H1 (cell line): Measurements from ENCODE around the gene RAB11FIP3. TPM values are rescaled to one million over a fixed set of nuclear protein-coding genes. Genes with fewer than 3 reads are reported as not detected.

Source experiments
- CTCF ChIA-PET: fragments of 300-600 bp; sonication (Branson Sonifier 250); formaldehyde crosslinking; loops from one replicate; lab custom pipeline; 2021; ENCODE audit not compliant: partially characterized antibody; lab: Charles Lee
- POLR2A ChIA-PET: fragments of 300-600 bp; sonication (Branson Sonifier 250); formaldehyde crosslinking; loops from one replicate; lab custom pipeline; 2021; ENCODE audit warnings: inconsistent platforms; ENCODE audit not compliant: partially characterized antibody; lab: Charles Lee
- DNase-seq, 2 experiments: peaks; one replicate each; pipeline versions ENCODE4 v3.0.0 to v3.0.0-alpha.2; 2010 to 2022; ENCODE audit warnings: low spot score in 2 of 2, low read depth in 1 of 2, mixed read lengths in 1 of 2
- FAIRE-seq: peaks from 2 replicates; lab custom pipeline; 2011; peaks lifted over from hg19 to GRCh38; lab: Jason Lieb, UNC
- H2AFZ ChIP-seq: 2 replicates; pipeline ENCODE4 v1.8.1; 2012; ENCODE audit warnings: low read length, inconsistent platforms
- H2AK5ac ChIP-seq: 2 replicates; pipeline ENCODE4 v1.6.1; 2013; ENCODE audit warnings: low read depth, low read length
- H2BK120ac ChIP-seq: replicated peaks from 2 replicates; pipeline ENCODE3; 2013; ENCODE audit warnings: low read depth, low read length, inconsistent platforms
- H2BK12ac ChIP-seq: 2 replicates; pipeline ENCODE4 v1.6.1; 2013; ENCODE audit warnings: low read depth, low read length
- H2BK15ac ChIP-seq: 2 replicates; pipeline ENCODE4 v1.6.1; 2013; ENCODE audit warnings: low read length
- H2BK20ac ChIP-seq: 2 replicates; pipeline ENCODE4 v1.6.1; 2013; ENCODE audit warnings: low read length
- H2BK5ac ChIP-seq: 2 replicates; pipeline ENCODE4 v1.6.1; 2013; ENCODE audit warnings: low read depth, low read length
- H3K14ac ChIP-seq: 2 replicates; pipeline ENCODE4 v1.6.1; 2013; ENCODE audit warnings: inconsistent platforms; ENCODE audit not compliant: insufficient read length
- H3K18ac ChIP-seq: 2 replicates; pipeline ENCODE4 v1.6.1; 2013; ENCODE audit warnings: low read length; ENCODE audit errors: extremely low read depth
- H3K23ac ChIP-seq: 2 replicates; pipeline ENCODE4 v1.6.1; 2013; ENCODE audit warnings: inconsistent platforms; ENCODE audit not compliant: insufficient read length
- H3K23me2 ChIP-seq: 2 replicates; pipeline ENCODE4 v1.6.1; 2013; ENCODE audit warnings: low read depth, low read length
- H3K27ac ChIP-seq: 2 replicates; pipeline ENCODE4 v1.6.1; 2011; ENCODE audit warnings: low read depth, low read length, inconsistent platforms
- H3K27me3 ChIP-seq, 4 experiments: replicated peaks in 1 of 4; 1 replicate in 1 of 4; 2 replicates in 3 of 4; pipeline versions ENCODE4 v1.6.1 to v1.8.1; 2011 to 2013; ENCODE audit warnings: low read length in 3 of 4, mild to moderate bottlenecking in 3 of 4, inconsistent platforms in 2 of 4, mixed read lengths in 2 of 4, moderate library complexity in 1 of 4; ENCODE audit not compliant: control insufficient read depth in 3 of 4, insufficient read depth in 3 of 4; ENCODE audit errors: extremely low read depth in 1 of 4
- H3K36me3 ChIP-seq, 4 experiments: 2 replicates each; pipeline versions ENCODE4 v1.6.1 to v1.8.1; 2011 to 2013; ENCODE audit warnings: mild to moderate bottlenecking in 4 of 4, low read length in 3 of 4, moderate library complexity in 2 of 4, control low read depth in 1 of 4, inconsistent platforms in 1 of 4; ENCODE audit not compliant: insufficient read depth in 4 of 4, control insufficient read depth in 2 of 4
- H3K4ac ChIP-seq: replicated peaks from 2 replicates; pipeline ENCODE3; 2013; ENCODE audit warnings: low read length, low read depth, mixed read lengths, inconsistent platforms; ENCODE audit not compliant: insufficient read length
- H3K4me1 ChIP-seq, 4 experiments: replicated peaks in 1 of 4; 1 replicate in 1 of 4; 2 replicates in 3 of 4; pipeline versions ENCODE4 v1.6.1 to v1.8.1; 2011 to 2013; ENCODE audit warnings: low read length in 3 of 4, inconsistent platforms in 2 of 4, mixed read lengths in 1 of 4; ENCODE audit not compliant: insufficient read depth in 4 of 4, control insufficient read depth in 3 of 4
- H3K4me2 ChIP-seq, 2 experiments: 2 replicates each; pipeline versions ENCODE4 v1.6.1 to v1.8.1; 2011 to 2013; ENCODE audit warnings: low read depth in 2 of 2, low read length in 2 of 2, control low read depth in 1 of 2, inconsistent platforms in 1 of 2, mild to moderate bottlenecking in 1 of 2; ENCODE audit not compliant: insufficient read depth in 1 of 2
- H3K4me3 ChIP-seq, 4 experiments: fragments of 200-600, 300-600 bp in 1 of 4; sonication (generic), shearing (Covaris generic), sonication (Bioruptor Twin) in 1 of 4; 2 replicates each; pipeline versions ENCODE4 v1.5.1 to v1.8.1; 2011 to 2016; ENCODE audit warnings: low read length in 4 of 4, low read depth in 3 of 4, control low read depth in 2 of 4, inconsistent platforms in 2 of 4, mild to moderate bottlenecking in 2 of 4, mixed read lengths in 1 of 4, moderate library complexity in 1 of 4; ENCODE audit not compliant: insufficient read depth in 2 of 4; ENCODE audit errors: extremely low read depth in 1 of 4
- H3K56ac ChIP-seq: replicated peaks from 2 replicates; pipeline ENCODE3; 2013; ENCODE audit warnings: low read depth, mild to moderate bottlenecking, mixed read lengths, low read length, inconsistent platforms; ENCODE audit not compliant: insufficient read length
- H3K79me1 ChIP-seq: 2 replicates; pipeline ENCODE4 v1.6.1; 2013; ENCODE audit warnings: low read depth, low read length, control low read depth
- H3K79me2 ChIP-seq, 2 experiments: 2 replicates each; pipeline versions ENCODE4 v1.6.1 to v1.8.1; 2012 to 2013; ENCODE audit warnings: low read length in 2 of 2, mild to moderate bottlenecking in 2 of 2, inconsistent platforms in 1 of 2; ENCODE audit not compliant: insufficient read depth in 2 of 2, control insufficient read depth in 1 of 2
- H3K9ac ChIP-seq, 4 experiments: replicated peaks in 1 of 4; 1 replicate in 1 of 4; 2 replicates in 3 of 4; pipeline versions ENCODE4 v1.6.1 to v1.8.1; 2011 to 2013; ENCODE audit warnings: low read depth in 3 of 4, low read length in 3 of 4, control low read depth in 2 of 4, mild to moderate bottlenecking in 2 of 4, moderate library complexity in 2 of 4, inconsistent platforms in 1 of 4; ENCODE audit errors: extremely low read depth in 1 of 4
- H3K9me3 ChIP-seq, 2 experiments: 2 replicates each; pipeline versions ENCODE4 v1.6.1 to v1.8.1; 2012 to 2013; ENCODE audit warnings: mild to moderate bottlenecking in 2 of 2, moderate library complexity in 2 of 2, control low read depth in 1 of 2, inconsistent platforms in 1 of 2, low read depth in 1 of 2, low read length in 1 of 2, mixed read lengths in 1 of 2; ENCODE audit not compliant: insufficient read depth in 2 of 2
- H4K20me1 ChIP-seq, 2 experiments: replicated peaks in 1 of 2; 2 replicates each; pipeline versions ENCODE3 to v1.8.1; 2011 to 2013; ENCODE audit warnings: inconsistent platforms in 2 of 2, low read length in 2 of 2, mild to moderate bottlenecking in 1 of 2; ENCODE audit not compliant: insufficient read depth in 2 of 2, control insufficient read depth in 1 of 2
- H4K5ac ChIP-seq: 2 replicates; pipeline ENCODE4 v1.6.1; 2013; ENCODE audit warnings: low read length, low read depth, mixed read lengths, inconsistent platforms; ENCODE audit not compliant: insufficient read length
- H4K8ac ChIP-seq: 2 replicates; pipeline ENCODE4 v1.8.0; 2013; ENCODE audit warnings: mild to moderate bottlenecking, moderate library complexity, low read length, inconsistent platforms; ENCODE audit not compliant: insufficient read depth; ENCODE audit errors: extremely low read depth
- H4K91ac ChIP-seq: replicated peaks from 2 replicates; pipeline ENCODE3; 2013; ENCODE audit warnings: low read length, mixed read lengths, inconsistent platforms; ENCODE audit not compliant: insufficient read length
- CEBPB ChIP-seq: IDR thresholded peaks from 2 replicates; pipeline ENCODE4 v1.6.1; 2012; ENCODE audit warnings: low read depth, low read length
- HDAC6 ChIP-seq: IDR thresholded peaks from one replicate; pipeline ENCODE4 v1.7.1; 2012; ENCODE audit warnings: low read depth, mild to moderate bottlenecking, inconsistent platforms, low read length, moderate library complexity
- JUN ChIP-seq: IDR thresholded peaks from 2 replicates; pipeline ENCODE4 v1.6.1; 2011; ENCODE audit warnings: low read depth, mild to moderate bottlenecking, improper control_type of control experiment, low read length
- JUND ChIP-seq: IDR thresholded peaks from 2 replicates; pipeline ENCODE4 v1.6.1; 2011; ENCODE audit warnings: mild to moderate bottlenecking, improper control_type of control experiment, low read length
- KDM4A ChIP-seq: IDR thresholded peaks from one replicate; pipeline ENCODE4 v1.7.1; 2012; ENCODE audit warnings: low read depth, mild to moderate bottlenecking, moderate library complexity, low read length, inconsistent platforms; ENCODE audit not compliant: severe bottlenecking
- PHF8 ChIP-seq: fragments of 200-600 bp; sonication (generic); conservative IDR thresholded peaks from 2 replicates; pipeline ENCODE4 v1.7.1; 2012; ENCODE audit warnings: low read depth, mild to moderate bottlenecking, inconsistent platforms, low read length, moderate library complexity
- POLR2A ChIP-seq, 2 experiments: IDR thresholded peaks; 1 replicate in 1 of 2; 2 replicates in 1 of 2; pipeline ENCODE4 v1.6.1; 2011; ENCODE audit warnings: low read depth in 2 of 2, low read length in 2 of 2, mild to moderate bottlenecking in 2 of 2; ENCODE audit errors: control extremely low read depth in 1 of 2
- RXRA ChIP-seq: IDR thresholded peaks from 2 replicates; pipeline ENCODE4 v1.6.1; 2011; ENCODE audit warnings: low read depth, mild to moderate bottlenecking, low read length, moderate library complexity; ENCODE audit not compliant: insufficient read depth
- SAP30 ChIP-seq: fragments of 300-600 bp; sonication (generic); IDR thresholded peaks from 2 replicates; pipeline ENCODE4 v1.7.1; 2012; ENCODE audit warnings: low read length, moderate library complexity, mild to moderate bottlenecking, inconsistent platforms; ENCODE audit not compliant: insufficient read depth, insufficient replicate concordance
- SIX5 ChIP-seq: IDR thresholded peaks from 2 replicates; pipeline ENCODE4 v1.6.1; 2011; ENCODE audit warnings: mild to moderate bottlenecking, low read depth, low read length
- SUZ12 ChIP-seq: fragments of 200-600 bp; sonication (generic); IDR thresholded peaks from 2 replicates; pipeline ENCODE4 v1.6.1; 2012; ENCODE audit warnings: mild to moderate bottlenecking, inconsistent platforms, low read length, moderate library complexity, mixed read lengths
- TAF1 ChIP-seq: IDR thresholded peaks from 2 replicates; pipeline ENCODE4 v1.6.1; 2011; ENCODE audit warnings: mild to moderate bottlenecking, low read depth, low read length
- TEAD4 ChIP-seq: IDR thresholded peaks from 2 replicates; pipeline ENCODE4 v1.6.1; 2012; ENCODE audit warnings: low read depth, low read length, inconsistent platforms, mixed read lengths
- WGBS, 2 experiments: shearing (Covaris generic) in 1 of 2; methylation state at CpG; one replicate each; pipeline versions ENCODE4 v1.1.6 to v1.1.7; 2013 to 2015; ENCODE audit warnings: low lambda C conversion rate in 2 of 2, mixed read lengths in 2 of 2, inconsistent platforms in 1 of 2, low coverage in 1 of 2, missing lambda C conversion rate in 1 of 2; ENCODE audit not compliant: insufficient replicate concordance in 2 of 2, insufficient coverage in 1 of 2, insufficient read length in 1 of 2; ENCODE audit errors: extremely low coverage in 1 of 2, missing lambda C conversion rate in 1 of 2; 5-methylcytosine and 5-hydroxymethylcytosine counted together
- polyA plus RNA-seq, 7 experiments: library from polyadenylated mRNA; depleted of rRNA in 3 of 7; stranded (reverse) in 5 of 7; unstranded in 2 of 7; fragments of >200 nt in 5 of 7; fragments of 200-250 nt in 2 of 7; gene quantifications; 1 replicate in 5 of 7; 2 replicates in 1 of 7; 4 replicates in 1 of 7; pipeline versions ENCODE4 v1.2.1 to v1.2.3, GENCODE V29; 2011 to 2013; ENCODE audit warnings: missing spikeins in 2 of 7, mixed read lengths in 2 of 7
- total RNA-seq: library from RNA; stranded (reverse); fragmentation: NEBNext Ultra II Directional; extraction: Animal tissue kit (Norgen Biotek cat#: 25700); gene quantifications from 2 replicates; pipeline ENCODE4 v1.2.1, GENCODE V29; 2021

RAB11FIP3 gene
- total and polyA plus RNA-seq, 2 of the 8 experiments (the other 6 are each of a cell fraction or from before 2014, with no cell fraction given) = 9.3 to 35.2 TPM

GRCh38 chr16:556474-557173, 131.2 kb downstream of the RAB11FIP3 start:
- Histone ChIP-seq H2BK5ac (no peak overlapping the region), H3K79me2 (no peaks in the 10 kb centered on the region), H2BK120ac (no peak overlapping the region), H3K9me3 (no peaks in the 10 kb centered on the region), H2BK12ac (no peak overlapping the region), H4K91ac (no peak overlapping the region), H3K27me3 (peaks cover 22 to 36% (median 29%) of the 10 kb centered on the region in 4 experiments; a peak in 6 of 7 replicates), H2AK5ac (no peak overlapping the region), H3K4me3 (no peak overlapping the region), H4K20me1 (no peaks in the 10 kb centered on the region), H3K9ac (no peak overlapping the region), H3K36me3 (peaks cover 0 to 11% (median 2%) of the 10 kb centered on the region in 4 experiments; a peak in 1 of 8 replicates), H2BK15ac (no peak overlapping the region), H2BK20ac (no peak overlapping the region), H3K14ac (no peak overlapping the region), H3K56ac (no peak overlapping the region), H4K8ac (peak overlapping the region; percentile 85; the same call in 1 of the 2 replicates), H4K5ac (no peak overlapping the region), H3K4me1 (peaks cover 0 to 10% (median 2%) of the 10 kb centered on the region in 4 experiments; a peak in 4 of 7 replicates), H3K79me1 (no peaks in the 10 kb centered on the region; the same call in 1 of the 2 replicates), H3K23me2 (peaks cover 6% of the 10 kb centered on the region; the same call in 1 of the 2 replicates), H3K23ac (no peak overlapping the region), H3K4ac (no peak overlapping the region), H3K27ac (no peak overlapping the region), H3K18ac (no peak overlapping the region), H2AFZ (no peak overlapping the region), H3K4me2 (no peak overlapping the region)
- CTCF ChIA-PET = interaction anchor here (0.6 to 3.9 kb wide), 4 partner anchors 10 to 52 kb away, joined by 3 to 21 read pairs (median 4); partner anchors contain the start of gene NHLRC4
- DNase-seq (no peak), FAIRE-seq (no peak)
- POLR2A ChIA-PET = interaction anchor here (0.9 to 2.3 kb wide), 7 partner anchors 10 to 74 kb away, joined by 3 to 8 read pairs (median 5); partner anchors contain the start of genes CAPN15, NHLRC4, PIGQ and WFIKKN1
- 89% methylated on average over 21 of the region's 32 CpGs; no CpG with 5 or more reads in 1 of the 2 experiments for WGBS, 2 experiments
- TF ChIP-seq POLR2A (IDR thresholded peaks at IDR 0.05; ENCODE audit: control extremely low read depth in 1 of 2, low read depth in 2 of 2, low read length in 2 of 2) (no peak), TEAD4 (no peak), RXRA (no peak), SAP30 (no peak), KDM4A (no peak), HDAC6 (no peak), SUZ12 (no peak), PHF8 (no peak), JUND (no peak), JUN (no peak), SIX5 (no peak), CEBPB (no peak), TAF1 (no peak)
